ENCODE data around the gene PGF. TPM values are rescaled to one million over a fixed set of nuclear protein-coding genes. Genes with fewer than 3 reads are reported as not detected.

Gene PGF
- total and polyA plus RNA-seq, 2 of the 13 experiments (the other 11 are each of a cell fraction or from before 2014, with no cell fraction given), result 10.7 to 27.5 TPM

GRCh38 chr14:75002392-75003249 is 47.2 kb upstream of the PGF start, which contains the start of gene EIF2B2 (continued):
- TF ChIP-seq DR1 (CRISPR knock-in tag; IDR thresholded peaks at IDR 0.05), result 0 out of 2 replicates have a peak, but pooled peaks have one; percentile 67
- TF ChIP-seq KLF15 (CRISPR knock-in tag; IDR thresholded peaks at IDR 0.05; ENCODE audit: borderline replicate concordance), result peak; percentile 51; the same call in 1 of the 2 replicates
- TF ChIP-seq ZNF20 (CRISPR knock-in tag; IDR thresholded peaks at IDR 0.05), result no peak
- TF ChIP-seq ZNF501 (CRISPR knock-in tag; IDR thresholded peaks at IDR 0.05), result peak; percentile 88
- TF ChIP-seq KIAA2018 (CRISPR knock-in tag; IDR thresholded peaks at IDR 0.05; ENCODE audit: borderline replicate concordance), result no peak
- TF ChIP-seq FOXP4 (CRISPR knock-in tag; IDR thresholded peaks at IDR 0.05), result peak; percentile 31; the same call in 1 of the 2 replicates
- 0 out of 2 replicates have a peak, but pooled peaks have one; percentile 15 for TF ChIP-seq RCOR2 (CRISPR knock-in tag; IDR thresholded peaks at IDR 0.05)
- TF ChIP-seq ZNF770 (CRISPR knock-in tag; IDR thresholded peaks at IDR 0.05), result peak; percentile 47; the same call in 1 of the 2 replicates
- TF ChIP-seq TFDP2 (CRISPR knock-in tag; IDR thresholded peaks at IDR 0.05), result peak; percentile 75
- TF ChIP-seq KLF6 (CRISPR knock-in tag; IDR thresholded peaks at IDR 0.05), result peak; percentile 51; the same call in 1 of the 2 replicates
- TF ChIP-seq ZBTB20 (CRISPR knock-in tag; IDR thresholded peaks at IDR 0.05; ENCODE audit: borderline replicate concordance, low read depth), result peak; percentile 54; the same call in 1 of the 2 replicates
- peak; percentile 21; the same call in 1 of the 2 replicates for TF ChIP-seq ZNF598 (CRISPR knock-in tag; IDR thresholded peaks at IDR 0.05; ENCODE audit: borderline replicate concordance)
- peak; percentile 37; the same call in 1 of the 2 replicates for TF ChIP-seq ZNF451 (CRISPR knock-in tag; IDR thresholded peaks at IDR 0.05)
